ENCODE results near the gene HLA-DMB.
"Not testable (repeated sequence)": the region's sequence is repeated elsewhere in the genome, so short reads cannot be mapped to it uniquely, and the experiment has no call there.

Gene HLA-DMB

GRCh38 chr6:32949113-32949512 is 8.3 kb upstream of the HLA-DMB start:
- no peak for DNase-seq

GRCh38 chr6:32947552-32948465 is 7.0 kb upstream of the HLA-DMB start:
- no peak for DNase-seq

- no peak for DNase-seq
Measured at GRCh38 chr6:32946893-32947292, 6.1 kb upstream of the HLA-DMB start.

DNA sequence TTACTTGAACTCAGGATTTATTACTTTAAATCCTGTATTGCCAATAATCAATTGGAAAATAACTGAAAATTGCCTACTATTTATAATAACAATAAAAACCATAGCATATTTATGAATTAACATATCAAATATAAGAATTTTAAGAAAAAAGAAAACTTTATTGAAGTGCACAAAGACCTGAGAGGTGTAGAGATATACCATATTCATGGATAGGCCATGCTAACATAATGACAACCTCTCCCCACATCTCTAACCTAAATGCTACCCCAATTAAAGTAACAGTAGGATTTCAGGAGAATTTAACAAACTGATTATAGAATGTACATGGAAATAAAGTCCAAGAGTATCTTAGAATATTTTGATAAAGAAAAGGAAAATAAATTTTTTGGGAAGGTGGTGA is 5.1 kb upstream of the HLA-DMB start:
- DNase-seq, result no peak

GRCh38 chr6:32945108-32945760 is 4.4 kb upstream of the HLA-DMB start:
- no peak for DNase-seq

GRCh38 chr6:32943864-32944649 is 3.2 kb upstream of the HLA-DMB start:
- no peak for DNase-seq

GRCh38 chr6:32942555-32943123 is 1.8 kb upstream of the HLA-DMB start:
- DNase-seq, result not testable (repeated sequence)

DNA sequence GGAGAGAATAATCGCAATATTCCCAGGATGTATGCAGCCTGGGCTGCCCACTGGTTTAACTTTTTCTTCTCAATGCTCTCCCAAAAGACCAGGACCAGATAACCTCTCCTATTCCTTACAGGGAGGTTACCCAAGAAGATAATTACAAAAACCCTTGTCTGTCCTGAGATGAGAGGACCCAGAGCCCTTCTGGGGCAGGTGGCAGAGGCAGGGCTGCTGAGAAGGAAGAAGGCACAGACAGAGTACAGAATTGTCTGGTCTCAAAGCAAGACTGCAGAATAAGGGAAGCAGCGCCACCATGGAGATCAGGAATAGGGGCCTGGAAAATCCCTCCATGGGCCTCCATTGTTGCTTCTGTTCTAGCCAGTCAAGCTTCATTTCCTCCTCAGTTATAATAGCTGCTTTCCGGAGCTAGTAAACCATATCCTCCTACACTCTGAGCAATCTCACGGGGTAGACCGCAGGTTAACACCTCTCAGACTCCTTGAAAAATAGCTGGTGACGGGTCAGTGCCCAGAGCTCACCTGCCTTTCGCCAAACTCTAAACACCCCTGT is 463 bp upstream of the HLA-DMB start:
- DNase-seq, result no peak

- DNase-seq, result no peak
Measured at GRCh38 chr6:32938494-32938893, 2.3 kb downstream of the HLA-DMB start.

DNA sequence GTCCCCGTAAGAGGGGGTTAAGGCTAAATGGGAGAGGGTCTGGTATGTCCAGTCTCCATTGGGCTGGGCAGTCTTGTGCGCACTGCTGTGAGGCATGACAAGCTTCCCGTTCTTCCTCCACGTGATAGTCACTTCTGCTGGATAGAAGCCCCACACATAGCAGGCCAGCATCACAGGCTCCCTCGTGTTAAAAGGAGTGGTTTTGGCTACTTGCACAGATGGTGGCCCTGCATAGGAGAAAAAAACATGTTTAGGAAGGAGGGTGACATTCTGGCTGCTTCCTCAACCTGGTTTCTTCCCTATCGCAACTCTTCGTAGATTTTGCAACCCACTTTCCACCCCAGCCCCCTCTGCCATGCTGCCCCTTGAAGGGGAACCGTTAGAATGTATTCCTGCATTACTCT is 3.6 kb downstream of the HLA-DMB start:
- DNase-seq, result no peak

- DNase-seq, result no peak
Measured at GRCh38 chr6:32936239-32937152, 4.3 kb downstream of the HLA-DMB start.

DNA sequence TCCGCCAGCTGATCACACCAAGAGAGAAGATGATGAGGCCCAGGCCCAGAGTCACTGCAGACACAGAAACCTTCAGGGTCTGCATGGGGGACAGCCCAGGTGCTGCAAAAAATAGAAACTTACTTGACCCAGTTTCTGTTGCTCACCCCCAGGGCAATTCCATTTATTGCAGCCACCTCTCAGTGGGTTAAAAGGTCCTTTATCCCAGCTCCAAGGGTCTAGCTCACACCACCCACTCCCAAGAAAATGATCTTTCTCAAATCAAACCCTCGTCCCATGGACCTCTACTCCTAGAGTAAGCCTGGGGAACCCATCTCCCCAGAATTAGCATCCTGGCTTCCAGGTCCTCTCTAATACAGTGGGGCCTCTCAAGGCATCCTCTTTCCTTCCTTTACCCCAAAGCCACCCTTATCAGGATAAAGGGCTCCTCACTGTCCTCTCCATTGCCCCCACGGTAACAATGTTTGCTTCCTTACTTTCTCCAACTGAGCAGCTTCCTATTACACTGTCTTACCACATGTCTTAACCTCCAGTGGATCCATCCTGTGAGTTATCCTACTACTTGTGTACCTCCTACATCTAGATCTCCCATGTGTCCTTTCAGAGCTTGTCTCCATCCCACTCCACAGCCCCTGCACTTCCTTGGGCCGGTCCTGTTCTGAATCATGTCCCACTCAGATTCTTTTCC is 5.1 kb downstream of the HLA-DMB start:
- DNase-seq, result no peak

DNA sequence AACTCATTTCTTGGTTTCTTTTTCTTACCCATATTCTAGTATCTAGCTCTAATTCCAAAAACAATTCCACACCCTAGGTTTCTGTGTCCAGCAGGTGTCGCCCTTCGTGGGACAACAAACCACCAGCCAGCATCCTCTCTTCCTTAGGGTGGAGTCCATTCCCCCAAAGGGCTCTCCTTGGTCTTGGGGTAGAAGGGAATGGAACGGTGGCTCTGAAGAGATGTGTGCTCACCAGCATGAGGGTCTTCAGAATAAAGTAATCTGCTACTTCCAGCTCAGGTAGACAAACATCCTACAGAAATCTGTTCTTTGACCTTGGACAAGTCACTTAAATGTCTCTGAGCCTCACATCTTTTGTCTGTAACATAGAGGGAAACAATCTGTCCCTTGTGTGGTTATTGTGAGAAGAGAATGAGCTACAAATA is 7.2 kb downstream of the HLA-DMB start:
- DNase-seq, result peak; percentile 37

DNA sequence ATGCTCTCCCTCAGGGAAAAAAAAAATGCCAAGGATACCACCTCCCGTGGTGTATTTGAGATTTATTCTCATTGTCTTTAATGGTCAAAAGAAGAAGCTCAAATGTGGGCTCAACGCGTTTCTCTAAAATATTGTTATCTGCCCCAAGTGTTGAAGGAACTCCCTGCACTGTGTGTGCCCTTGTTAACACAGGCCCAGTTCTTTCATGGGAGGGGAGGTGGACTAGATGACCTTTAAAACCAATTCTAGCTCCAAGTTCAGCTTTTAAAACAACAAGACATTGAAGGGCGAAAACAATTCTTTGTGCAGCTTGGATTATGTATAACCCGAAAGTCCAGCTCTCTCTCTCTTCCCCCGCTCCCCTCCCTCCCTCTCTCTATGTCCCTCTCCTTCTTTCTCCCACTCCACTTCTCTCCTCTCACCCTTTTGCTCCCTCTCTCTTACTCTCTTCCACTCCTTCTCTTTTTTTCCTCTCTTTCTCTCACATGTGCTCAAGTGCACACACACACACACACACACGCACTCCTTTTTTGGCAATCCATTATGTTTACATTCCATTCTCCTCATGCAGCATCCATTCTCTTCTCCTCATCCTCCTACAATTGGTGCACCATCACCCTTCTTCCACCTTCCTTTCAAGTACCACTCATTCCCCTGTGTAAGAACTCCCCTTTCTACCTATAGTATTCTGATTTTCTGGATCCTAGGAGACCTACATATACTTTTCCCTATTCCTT is 8.5 kb downstream of the HLA-DMB start:
- no peak for DNase-seq

DNA sequence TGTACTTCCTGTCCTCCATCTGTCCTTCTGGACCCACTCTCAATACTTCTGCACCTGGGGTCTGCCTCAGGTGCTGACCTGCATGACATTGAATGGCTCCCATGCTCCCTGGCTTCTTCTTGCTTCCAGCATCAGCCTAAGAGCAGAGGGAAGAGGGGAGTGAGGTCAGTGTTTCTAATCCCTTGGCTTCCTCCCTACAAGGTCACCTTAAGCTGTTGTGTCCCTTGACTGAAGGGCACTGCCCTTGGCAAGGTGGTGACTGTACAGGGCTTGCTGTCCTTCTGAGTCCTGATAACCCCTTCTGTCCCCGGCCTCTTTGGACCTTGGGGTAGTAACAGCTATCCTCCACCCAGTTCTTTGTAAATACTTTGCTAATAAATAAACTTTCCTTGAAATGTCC is 9.6 kb downstream of the HLA-DMB start:
- DNase-seq, result no peak

DNA sequence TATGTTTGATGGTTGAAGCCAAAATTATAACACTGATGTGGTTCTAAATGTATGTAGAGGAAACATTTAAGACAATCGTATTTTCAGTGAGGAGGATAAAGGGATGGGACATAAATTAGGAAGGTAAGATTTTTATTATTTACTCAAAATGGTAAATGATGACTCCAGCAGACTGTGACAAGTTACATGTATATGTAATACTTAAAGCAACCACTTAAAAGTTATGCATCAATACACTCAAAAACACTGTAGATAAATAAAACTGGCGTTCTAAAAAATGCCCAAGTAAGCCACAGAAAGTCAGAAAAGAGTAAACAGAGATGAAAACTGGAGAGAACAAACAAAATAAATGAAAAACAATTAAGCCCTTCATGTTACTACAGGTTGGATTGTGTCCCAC is 18.7 kb downstream of the HLA-DMB start:
- no peak for DNase-seq

GRCh38 chr6:32920715-32921114 is 20.1 kb downstream of the HLA-DMB start:
- DNase-seq, result no peak

DNA sequence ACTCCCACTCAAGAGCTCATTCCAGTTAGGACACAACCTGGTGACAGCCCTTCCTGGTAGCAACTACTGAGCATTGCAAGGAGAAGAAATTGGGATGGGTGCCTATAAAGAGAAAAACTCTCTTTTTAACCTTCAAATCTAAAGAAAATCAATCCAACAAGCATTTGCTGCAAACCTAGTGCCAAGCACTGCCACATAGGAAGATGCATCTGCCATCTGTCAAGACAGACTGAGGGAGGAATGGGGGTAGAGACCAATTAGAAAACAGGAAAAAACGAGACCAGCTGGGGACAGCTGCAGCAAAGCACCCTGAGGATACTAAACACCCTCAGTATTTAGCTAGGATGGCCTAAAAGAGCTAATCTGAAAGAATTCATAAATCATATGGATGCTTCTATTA is 27.9 kb downstream of the HLA-DMB start:
- no peak for DNase-seq

DNA sequence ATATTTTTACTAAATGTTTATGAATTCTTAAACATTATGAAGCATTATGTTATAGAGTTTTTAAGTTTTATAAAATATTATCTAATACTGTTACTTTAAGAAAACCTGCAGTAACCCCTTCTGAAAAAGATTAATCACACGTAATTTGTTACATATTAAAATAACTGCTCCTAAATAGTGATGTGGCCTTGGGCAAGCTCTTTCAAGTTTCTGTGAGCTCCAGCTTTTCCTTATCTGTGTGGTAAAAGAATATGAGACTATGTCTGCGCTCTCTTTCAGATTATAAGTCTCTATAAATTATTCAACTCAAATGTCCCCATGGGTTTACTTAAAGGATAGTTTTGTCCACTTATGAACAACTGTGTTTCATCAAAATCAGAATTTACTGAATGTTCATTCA is 31.9 kb downstream of the HLA-DMB start:
- DNase-seq, result no peak

DNA sequence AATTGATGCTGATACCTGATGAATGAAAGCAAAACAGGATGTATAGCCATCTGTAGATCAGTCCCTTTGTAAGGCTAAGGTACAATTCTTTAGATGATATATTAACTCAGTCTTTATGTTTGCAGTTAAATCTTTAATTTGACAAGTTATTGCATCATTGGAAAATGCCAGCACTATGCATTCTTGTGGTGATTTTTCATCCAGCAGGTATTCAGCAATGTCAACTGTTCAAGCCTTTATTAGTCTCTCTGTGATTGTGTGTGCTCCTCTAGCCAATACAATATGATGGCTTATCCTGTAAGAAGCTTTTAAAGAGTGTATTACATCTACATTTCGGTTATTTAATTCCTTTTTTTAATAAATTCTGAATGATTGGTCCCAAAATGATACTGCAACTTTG is 34.3 kb downstream of the HLA-DMB start:
- DNase-seq, result no peak
